HL-60 (cell line): ENCODE measurements around the gene VPS37D.

Source experiments
- DNase-seq, 2 experiments: peaks; one replicate each; pipeline ENCODE4 v3.0.0-alpha.2; 2010 to 2020; ENCODE audit warnings: low read depth in 1 of 2, low spot score in 1 of 2
- H3K27ac ChIP-seq: fragments of 250-450 bp; sonication (Bioruptor Pico); replicated peaks from 2 replicates; pipeline ENCODE4 v1.5.1; 2020; ENCODE audit warnings: mild to moderate bottlenecking, moderate library complexity
- H3K27me3 ChIP-seq: fragments of 250-450 bp; sonication (Bioruptor Pico); 2 replicates; pipeline ENCODE4 v1.5.1; 2021; ENCODE audit warnings: mild to moderate bottlenecking, moderate library complexity; ENCODE audit not compliant: insufficient read depth, poor library complexity, severe bottlenecking
- H3K4me3 ChIP-seq: replicated peaks from 2 replicates; pipeline ENCODE4 v1.5.1; 2011; ENCODE audit warnings: mild to moderate bottlenecking, control low read depth, low read length; ENCODE audit not compliant: insufficient read depth
- CTCF ChIP-seq: IDR thresholded peaks from one replicate; pipeline ENCODE4 v1.5.1; 2011; ENCODE audit warnings: low read length, control low read depth, inconsistent platforms; ENCODE audit not compliant: insufficient read depth
- GABPA ChIP-seq: IDR thresholded peaks from 2 replicates; pipeline ENCODE4 v1.6.1; 2012; ENCODE audit warnings: low read depth
- POLR2AphosphoS5 ChIP-seq: IDR thresholded peaks from 2 replicates; pipeline ENCODE4 v1.6.1; 2012; ENCODE audit warnings: low read depth
- SPI1 ChIP-seq: IDR thresholded peaks from 2 replicates; pipeline ENCODE4 v1.6.1; 2012; ENCODE audit warnings: low read depth, mild to moderate bottlenecking, borderline replicate concordance
- TF ChIP-seq, protein P1 (sequence below): IDR thresholded peaks from 2 replicates; pipeline ENCODE4 v1.6.1; 2012; ENCODE audit warnings: low read depth; ENCODE audit not compliant: insufficient replicate concordance

The VPS37D gene

GRCh38 chr7:73624669-73625001 is 43.0 kb upstream of the VPS37D start:
- Histone ChIP-seq H3K4me3 (no peak overlapping the region), H3K27me3 (peaks cover 43% of the 10 kb centered on the region), H3K27ac (no peak overlapping the region)
- DNase-seq: no peak
- TF ChIP-seq, protein P1, sequence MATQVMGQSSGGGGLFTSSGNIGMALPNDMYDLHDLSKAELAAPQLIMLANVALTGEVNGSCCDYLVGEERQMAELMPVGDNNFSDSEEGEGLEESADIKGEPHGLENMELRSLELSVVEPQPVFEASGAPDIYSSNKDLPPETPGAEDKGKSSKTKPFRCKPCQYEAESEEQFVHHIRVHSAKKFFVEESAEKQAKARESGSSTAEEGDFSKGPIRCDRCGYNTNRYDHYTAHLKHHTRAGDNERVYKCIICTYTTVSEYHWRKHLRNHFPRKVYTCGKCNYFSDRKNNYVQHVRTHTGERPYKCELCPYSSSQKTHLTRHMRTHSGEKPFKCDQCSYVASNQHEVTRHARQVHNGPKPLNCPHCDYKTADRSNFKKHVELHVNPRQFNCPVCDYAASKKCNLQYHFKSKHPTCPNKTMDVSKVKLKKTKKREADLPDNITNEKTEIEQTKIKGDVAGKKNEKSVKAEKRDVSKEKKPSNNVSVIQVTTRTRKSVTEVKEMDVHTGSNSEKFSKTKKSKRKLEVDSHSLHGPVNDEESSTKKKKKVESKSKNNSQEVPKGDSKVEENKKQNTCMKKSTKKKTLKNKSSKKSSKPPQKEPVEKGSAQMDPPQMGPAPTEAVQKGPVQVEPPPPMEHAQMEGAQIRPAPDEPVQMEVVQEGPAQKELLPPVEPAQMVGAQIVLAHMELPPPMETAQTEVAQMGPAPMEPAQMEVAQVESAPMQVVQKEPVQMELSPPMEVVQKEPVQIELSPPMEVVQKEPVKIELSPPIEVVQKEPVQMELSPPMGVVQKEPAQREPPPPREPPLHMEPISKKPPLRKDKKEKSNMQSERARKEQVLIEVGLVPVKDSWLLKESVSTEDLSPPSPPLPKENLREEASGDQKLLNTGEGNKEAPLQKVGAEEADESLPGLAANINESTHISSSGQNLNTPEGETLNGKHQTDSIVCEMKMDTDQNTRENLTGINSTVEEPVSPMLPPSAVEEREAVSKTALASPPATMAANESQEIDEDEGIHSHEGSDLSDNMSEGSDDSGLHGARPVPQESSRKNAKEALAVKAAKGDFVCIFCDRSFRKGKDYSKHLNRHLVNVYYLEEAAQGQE: no peak
- TF ChIP-seq GABPA (no peak), CTCF (no peak), POLR2AphosphoS5 (no peak), SPI1 (no peak)

GRCh38 chr7:73625276-73625675 is 42.4 kb upstream of the VPS37D start:
- Histone ChIP-seq H3K27ac (no peak overlapping the region), H3K27me3 (peaks cover 43% of the 10 kb centered on the region), H3K4me3 (no peak overlapping the region)
- no peak for DNase-seq
- TF ChIP-seq POLR2AphosphoS5: no peak
- TF ChIP-seq SPI1: no peak
- TF ChIP-seq CTCF: no peak
- TF ChIP-seq, protein P1: no peak
- TF ChIP-seq GABPA: no peak

DNA sequence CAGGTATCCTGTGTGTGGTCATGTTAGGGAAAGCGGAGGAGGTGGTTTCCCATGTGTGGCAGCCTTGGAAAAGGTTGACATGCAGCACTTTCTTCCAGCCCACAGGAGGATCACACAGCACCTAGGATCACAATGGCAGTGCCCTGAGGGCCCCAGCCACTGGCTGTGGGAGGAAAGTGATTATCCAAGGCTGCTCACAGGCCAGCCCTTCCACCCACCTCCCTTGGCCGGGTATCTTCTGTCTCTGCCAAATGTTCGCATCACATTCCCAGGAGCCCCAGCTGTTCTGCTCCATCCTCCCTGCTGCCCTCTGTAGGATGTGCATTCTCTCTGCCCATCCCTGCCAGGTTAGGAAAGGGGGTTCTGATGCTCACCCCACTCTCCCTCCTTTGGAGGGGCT is 40.8 kb upstream of the VPS37D start:
- Histone ChIP-seq H3K27ac (no peak overlapping the region), H3K4me3 (no peak overlapping the region), H3K27me3 (peaks cover 43% of the 10 kb centered on the region)

More for the DNA sequence above, 40.8 kb upstream of the VPS37D start:
- no peak for DNase-seq
- TF ChIP-seq, protein P1: no peak
- TF ChIP-seq CTCF (no peak), SPI1 (no peak), GABPA (no peak), POLR2AphosphoS5 (no peak)
